HCT116 (cell line): ENCODE results near the gene TRIP13. TPM values are rescaled to one million over a fixed set of nuclear protein-coding genes. Genes with fewer than 3 reads are reported as not detected.

ENCODE experiments used
- ATAC-seq: fragments of 200-7000 bp; cut with Tn5 transposase; 2 replicates; pipeline ENCODE4 v1.9.1; 2020; ENCODE audit warnings: mild to moderate bottlenecking, moderate library complexity
- BruUV-seq: library from RNA; stranded (reverse); fragments of 400-500 nt; replicated peaks from 2 replicates; lab custom pipeline; 2021; lab: Mats Ljungman, UMichigan
- CTCF ChIA-PET: fragments of 300-600 bp; sonication (Branson Sonifier 250); formaldehyde crosslinking; loops from one replicate; lab custom pipeline; 2021; ENCODE audit warnings: antibody characterized with exemption; lab: Charles Lee
- POLR2A ChIA-PET: fragments of 300-600, 350-600 bp; sonication (Branson Sonifier 250); formaldehyde crosslinking; loops from one replicate; lab custom pipeline; 2021; ENCODE audit warnings: antibody characterized with exemption; lab: Charles Lee
- RAD21 ChIA-PET, 2 experiments: fragments of 300-600 bp; sonication (Branson Sonifier 250); formaldehyde crosslinking; loops; one replicate each; lab custom pipeline; 2023; ENCODE audit warnings: low total read pairs in 2 of 2; ENCODE audit not compliant: uncharacterized antibody in 2 of 2, unreplicated experiment in 2 of 2, low non-redundant PET in 1 of 2; lab: Charles Lee
- DNase-seq: peaks from one replicate; pipeline ENCODE4 v3.0.0-alpha.2; 2010; ENCODE audit warnings: low read depth, low spot score
- H2AFZ ChIP-seq: fragments of 200-600 bp; shearing (Covaris generic), sonication (generic); 2 replicates; pipeline ENCODE4 v1.6.1; 2017; ENCODE audit warnings: low read depth, mixed run types, mixed read lengths, antibody characterized with exemption, low read length; ENCODE audit not compliant: poor library complexity, severe bottlenecking
- H3K27ac ChIP-seq: 2 replicates; pipeline ENCODE4 v1.5.1; 2012; ENCODE audit warnings: low read depth, low read length
- H3K27me3 ChIP-seq: fragments of 200-600 bp; sonication (generic); 2 replicates; pipeline ENCODE4 v1.6.1; 2016; ENCODE audit warnings: mixed run types, low read length, mixed read lengths; ENCODE audit not compliant: insufficient read depth
- H3K36me3 ChIP-seq, 2 experiments: fragments of 200-500 bp in 1 of 2; fragments of 200-600 bp in 1 of 2; sonication (Bioruptor generic) in 1 of 2; sonication (generic) in 1 of 2; 2 replicates each; pipeline versions ENCODE4 v1.5.1 to v1.6.1; 2014 to 2016; ENCODE audit warnings: low read length in 2 of 2, inconsistent platforms in 1 of 2, mixed read lengths in 1 of 2, mixed run types in 1 of 2; ENCODE audit not compliant: insufficient read depth in 2 of 2, control insufficient read depth in 1 of 2
- H3K4me1 ChIP-seq, 2 experiments: fragments of 200-600 bp in 1 of 2; sonication (generic) in 1 of 2; 2 replicates each; pipeline versions ENCODE4 v1.5.1 to v1.6.1; 2012 to 2017; ENCODE audit warnings: low read length in 2 of 2, inconsistent platforms in 1 of 2, mild to moderate bottlenecking in 1 of 2, mixed read lengths in 1 of 2, mixed run types in 1 of 2, moderate library complexity in 1 of 2; ENCODE audit not compliant: insufficient read depth in 2 of 2, control insufficient read depth in 1 of 2
- H3K4me2 ChIP-seq: fragments of 200-600 bp; sonication (generic); 2 replicates; pipeline ENCODE4 v1.6.1; 2017; ENCODE audit warnings: mixed run types, low read length, mixed read lengths
- H3K4me3 ChIP-seq, 2 experiments: fragments of 200-600 bp in 1 of 2; sonication (generic) in 1 of 2; replicated peaks in 1 of 2; 2 replicates each; pipeline ENCODE4 v1.5.1; 2011 to 2016; ENCODE audit warnings: low read length in 2 of 2, control low read depth in 1 of 2, low read depth in 1 of 2, mild to moderate bottlenecking in 1 of 2, mixed read lengths in 1 of 2, mixed run types in 1 of 2
- H3K79me2 ChIP-seq: fragments of 200-600 bp; sonication (generic); 2 replicates; pipeline ENCODE4 v1.6.1; 2017; ENCODE audit warnings: mild to moderate bottlenecking, mixed run types, low read length, moderate library complexity, mixed read lengths; ENCODE audit not compliant: insufficient read depth
- H3K9ac ChIP-seq: fragments of 200-600 bp; sonication (generic); 2 replicates; pipeline ENCODE4 v1.6.1; 2016; ENCODE audit warnings: low read length, mixed read lengths
- H3K9me2 ChIP-seq: fragments of 200-600 bp; sonication (generic), shearing (Covaris generic); 2 replicates; pipeline ENCODE4 v1.6.1; 2017; ENCODE audit warnings: mixed run types, mild to moderate bottlenecking, moderate library complexity; ENCODE audit not compliant: insufficient read depth
- H3K9me3 ChIP-seq, 2 experiments: fragments of 200-500 bp in 1 of 2; fragments of 200-600 bp in 1 of 2; sonication (Bioruptor generic) in 1 of 2; sonication (generic) in 1 of 2; 2 replicates each; pipeline ENCODE4 v1.6.1; 2014 to 2017; ENCODE audit warnings: low read length in 2 of 2, mixed read lengths in 2 of 2, inconsistent platforms in 1 of 2, low read depth in 1 of 2, mild to moderate bottlenecking in 1 of 2, mixed run types in 1 of 2, moderate library complexity in 1 of 2; ENCODE audit not compliant: control insufficient read depth in 1 of 2, insufficient read depth in 1 of 2
- H4K20me1 ChIP-seq: fragments of 200-600 bp; sonication (generic), shearing (Covaris generic); 2 replicates; pipeline ENCODE4 v1.6.1; 2017; ENCODE audit warnings: mixed run types, mild to moderate bottlenecking, moderate library complexity; ENCODE audit not compliant: insufficient read depth
- ATF3 ChIP-seq: IDR thresholded peaks from 2 replicates; pipeline ENCODE4 v1.6.1; 2012
- CBX3 ChIP-seq: IDR thresholded peaks from 2 replicates; pipeline ENCODE4 v1.6.1; 2012; ENCODE audit warnings: low read depth
- CEBPB ChIP-seq: IDR thresholded peaks from 2 replicates; pipeline ENCODE4 v1.6.1; 2012; ENCODE audit warnings: low read depth
- EGR1 ChIP-seq: IDR thresholded peaks from 2 replicates; pipeline ENCODE4 v1.6.1; 2012; ENCODE audit warnings: low read depth
- ELF1 ChIP-seq: IDR thresholded peaks from 2 replicates; pipeline ENCODE4 v1.6.1; 2012; ENCODE audit warnings: low read depth, borderline replicate concordance
- EZH2 ChIP-seq: fragments of 200-600 bp; sonication (generic); IDR thresholded peaks from 2 replicates; pipeline ENCODE4 v1.6.1; 2017; ENCODE audit warnings: antibody characterized with exemption, mixed run types
- EZH2phosphoT487 ChIP-seq: fragments of 200-600 bp; IDR thresholded peaks from 2 replicates; pipeline ENCODE4 v1.6.1; 2018; ENCODE audit warnings: antibody characterized with exemption, borderline replicate concordance
- FOSL1 ChIP-seq: IDR thresholded peaks from 2 replicates; pipeline ENCODE4 v1.6.1; 2012; ENCODE audit warnings: low read depth
- JUND ChIP-seq: IDR thresholded peaks from 2 replicates; pipeline ENCODE4 v1.6.1; 2012
- POLR2AphosphoS5 ChIP-seq: IDR thresholded peaks from 2 replicates; pipeline ENCODE4 v1.6.1; 2011; ENCODE audit warnings: mild to moderate bottlenecking, low read depth, low read length, moderate library complexity
- RAD21 ChIP-seq: IDR thresholded peaks from 2 replicates; pipeline ENCODE4 v1.6.1; 2012; ENCODE audit warnings: low read depth, mild to moderate bottlenecking
- SIN3A ChIP-seq: IDR thresholded peaks from 2 replicates; pipeline ENCODE4 v1.6.1; 2012; ENCODE audit warnings: low read depth
- SP1 ChIP-seq: IDR thresholded peaks from 2 replicates; pipeline ENCODE4 v1.6.1; 2012; ENCODE audit warnings: low read depth
- TCF7L2 ChIP-seq: IDR thresholded peaks from 2 replicates; pipeline ENCODE4 v1.7.0; 2011; ENCODE audit warnings: borderline replicate concordance, inconsistent platforms; ENCODE audit not compliant: insufficient read depth, insufficient read length; ENCODE audit errors: extremely low read depth
- YY1 ChIP-seq: IDR thresholded peaks from 2 replicates; pipeline ENCODE4 v1.6.1; 2011; ENCODE audit warnings: low read length, low read depth, moderate library complexity, mild to moderate bottlenecking; ENCODE audit not compliant: insufficient replicate concordance; ENCODE audit errors: extremely low read depth
- ZFX ChIP-seq: fragments of 450-650 bp; IDR thresholded peaks from 2 replicates; pipeline ENCODE4 v1.6.1; 2017
- ZNF274 ChIP-seq: fragments of 200-500 bp; sonication (Bioruptor generic); IDR thresholded peaks from 2 replicates; pipeline ENCODE4 v1.6.1; 2014; ENCODE audit warnings: mild to moderate bottlenecking, low read depth, low read length, inconsistent platforms
- intact Hi-C: fragments of 100-400 bp; cut with micrococcal nuclease; formaldehyde crosslinking; loops from 2 replicates; pipeline ENCODE4 v1.10.0; 2022
- total RNA-seq: library from RNA; stranded (reverse); gene quantifications from one replicate; pipeline ENCODE4 v1.2.1, GENCODE V29; 2021; ENCODE audit not compliant: unreplicated experiment
- TF ChIP-seq, protein P1 (sequence below): IDR thresholded peaks from 2 replicates; pipeline ENCODE4 v1.6.1; 2012; ENCODE audit warnings: low read depth
- TF ChIP-seq, protein P2 (sequence below): IDR thresholded peaks from 2 replicates; pipeline ENCODE4 v1.6.1; 2011; ENCODE audit warnings: mild to moderate bottlenecking, low read length, moderate library complexity; ENCODE audit not compliant: insufficient replicate concordance; ENCODE audit errors: extremely low read depth

TRIP13 gene
- total RNA-seq, 1 experiment from 2014 or later: 45.0 TPM

DNA sequence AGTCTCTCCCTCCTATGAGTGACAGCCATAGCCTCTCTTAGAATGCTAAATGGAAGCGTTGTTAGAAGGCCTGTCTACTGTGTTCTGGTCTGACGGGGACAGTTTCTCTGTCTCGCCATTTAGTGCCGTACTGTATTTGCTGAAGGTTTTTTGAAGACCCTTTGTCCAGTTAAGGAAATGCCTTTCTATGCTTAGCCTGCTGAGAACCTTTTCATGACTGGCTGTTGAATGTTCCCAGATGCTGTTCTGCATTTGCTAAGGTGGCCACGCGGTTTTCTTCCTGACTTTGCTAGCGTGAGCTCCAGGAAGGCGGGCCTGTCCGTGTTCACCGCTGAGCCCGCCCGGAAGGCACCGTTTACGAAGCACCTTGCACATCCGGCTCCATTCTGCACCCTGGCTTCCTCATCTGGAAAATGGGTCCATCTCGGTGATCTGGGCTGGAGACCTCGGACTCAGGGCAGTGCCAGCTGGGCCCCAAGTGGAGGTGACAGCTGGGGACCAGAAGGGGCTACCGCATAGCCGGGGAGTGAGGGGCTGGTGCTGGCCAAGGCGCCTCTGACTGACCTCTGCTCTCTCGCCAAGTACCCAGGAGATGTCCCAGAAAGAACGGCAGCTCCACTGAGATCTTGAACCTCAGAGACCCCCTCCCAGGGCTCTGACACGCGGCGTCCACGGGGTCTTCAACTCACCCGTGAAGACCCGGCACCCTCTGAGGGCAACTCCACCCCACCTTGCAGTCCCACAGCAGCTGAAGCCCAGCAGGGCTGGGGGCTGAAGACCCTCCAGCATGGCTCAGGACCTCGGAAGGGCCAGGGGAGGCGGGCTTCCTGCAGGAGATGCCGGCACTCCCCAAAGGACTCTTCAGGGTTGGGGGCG is 63.4 kb downstream of the TRIP13 start:
- ChIA-PET POLR2A (no interaction called here), CTCF (interaction anchor here (1.5 kb wide), 1 partner anchor 8 kb away, joined by 5 read pairs; no protein-coding TSS in a partner anchor), RAD21 (interaction anchor here in 1 of 2 experiments (0.5 kb wide), 1 partner anchor 374 kb away, joined by 3 read pairs; no protein-coding TSS in a partner anchor)
- Histone ChIP-seq H3K36me3 (no peaks in the 10 kb centered on the region), H2AFZ (no peak overlapping the region), H3K9me2 (no peaks in the 10 kb centered on the region), H3K9me3 (no peaks in the 10 kb centered on the region), H3K9ac (no peak overlapping the region), H3K27ac (no peak overlapping the region), H3K4me1 (peaks cover 14 to 32% of the 10 kb centered on the region in 2 experiments), H3K79me2 (no peaks in the 10 kb centered on the region), H3K27me3 (peaks cover 17% of the 10 kb centered on the region; the same call in 1 of the 2 replicates), H3K4me3 (no peak overlapping the region), H4K20me1 (no peaks in the 10 kb centered on the region), H3K4me2 (peak overlapping the region; percentile 46)
- intact Hi-C loops: no loop called here
- BruUV-seq: no TSS peak
- no peak for DNase-seq
- ATAC-seq: no peak
- TF ChIP-seq ZFX (no peak), JUND (no peak), ATF3 (no peak), YY1 (no peak), RAD21 (no peak), ELF1 (no peak), TCF7L2 (no peak), CEBPB (no peak), SP1 (no peak), SIN3A (no peak), EZH2phosphoT487 (no peak), CBX3 (no peak), EGR1 (no peak), EZH2 (no peak), ZNF274 (no peak), FOSL1 (no peak), POLR2AphosphoS5 (no peak)
- TF ChIP-seq, protein P1, sequence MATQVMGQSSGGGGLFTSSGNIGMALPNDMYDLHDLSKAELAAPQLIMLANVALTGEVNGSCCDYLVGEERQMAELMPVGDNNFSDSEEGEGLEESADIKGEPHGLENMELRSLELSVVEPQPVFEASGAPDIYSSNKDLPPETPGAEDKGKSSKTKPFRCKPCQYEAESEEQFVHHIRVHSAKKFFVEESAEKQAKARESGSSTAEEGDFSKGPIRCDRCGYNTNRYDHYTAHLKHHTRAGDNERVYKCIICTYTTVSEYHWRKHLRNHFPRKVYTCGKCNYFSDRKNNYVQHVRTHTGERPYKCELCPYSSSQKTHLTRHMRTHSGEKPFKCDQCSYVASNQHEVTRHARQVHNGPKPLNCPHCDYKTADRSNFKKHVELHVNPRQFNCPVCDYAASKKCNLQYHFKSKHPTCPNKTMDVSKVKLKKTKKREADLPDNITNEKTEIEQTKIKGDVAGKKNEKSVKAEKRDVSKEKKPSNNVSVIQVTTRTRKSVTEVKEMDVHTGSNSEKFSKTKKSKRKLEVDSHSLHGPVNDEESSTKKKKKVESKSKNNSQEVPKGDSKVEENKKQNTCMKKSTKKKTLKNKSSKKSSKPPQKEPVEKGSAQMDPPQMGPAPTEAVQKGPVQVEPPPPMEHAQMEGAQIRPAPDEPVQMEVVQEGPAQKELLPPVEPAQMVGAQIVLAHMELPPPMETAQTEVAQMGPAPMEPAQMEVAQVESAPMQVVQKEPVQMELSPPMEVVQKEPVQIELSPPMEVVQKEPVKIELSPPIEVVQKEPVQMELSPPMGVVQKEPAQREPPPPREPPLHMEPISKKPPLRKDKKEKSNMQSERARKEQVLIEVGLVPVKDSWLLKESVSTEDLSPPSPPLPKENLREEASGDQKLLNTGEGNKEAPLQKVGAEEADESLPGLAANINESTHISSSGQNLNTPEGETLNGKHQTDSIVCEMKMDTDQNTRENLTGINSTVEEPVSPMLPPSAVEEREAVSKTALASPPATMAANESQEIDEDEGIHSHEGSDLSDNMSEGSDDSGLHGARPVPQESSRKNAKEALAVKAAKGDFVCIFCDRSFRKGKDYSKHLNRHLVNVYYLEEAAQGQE: no peak
- TF ChIP-seq, protein P2, sequence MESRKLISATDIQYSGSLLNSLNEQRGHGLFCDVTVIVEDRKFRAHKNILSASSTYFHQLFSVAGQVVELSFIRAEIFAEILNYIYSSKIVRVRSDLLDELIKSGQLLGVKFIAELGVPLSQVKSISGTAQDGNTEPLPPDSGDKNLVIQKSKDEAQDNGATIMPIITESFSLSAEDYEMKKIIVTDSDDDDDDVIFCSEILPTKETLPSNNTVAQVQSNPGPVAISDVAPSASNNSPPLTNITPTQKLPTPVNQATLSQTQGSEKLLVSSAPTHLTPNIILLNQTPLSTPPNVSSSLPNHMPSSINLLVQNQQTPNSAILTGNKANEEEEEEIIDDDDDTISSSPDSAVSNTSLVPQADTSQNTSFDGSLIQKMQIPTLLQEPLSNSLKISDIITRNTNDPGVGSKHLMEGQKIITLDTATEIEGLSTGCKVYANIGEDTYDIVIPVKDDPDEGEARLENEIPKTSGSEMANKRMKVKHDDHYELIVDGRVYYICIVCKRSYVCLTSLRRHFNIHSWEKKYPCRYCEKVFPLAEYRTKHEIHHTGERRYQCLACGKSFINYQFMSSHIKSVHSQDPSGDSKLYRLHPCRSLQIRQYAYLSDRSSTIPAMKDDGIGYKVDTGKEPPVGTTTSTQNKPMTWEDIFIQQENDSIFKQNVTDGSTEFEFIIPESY: no peak
